Colonic mucosa (tissue), 4 donors: ENCODE data around the gene STAMBPL1. TPM values are rescaled to one million over a fixed set of nuclear protein-coding genes. Genes with fewer than 3 reads are reported as not detected.

Experiments used
- DNase-seq: peaks from one replicate; pipeline ENCODE4 v3.0.0-alpha.2; 2020
- H3K27ac ChIP-seq: fragments of 200-600 bp; one replicate; pipeline ENCODE4 v1.8.0; 2021
- H3K27me3 ChIP-seq: fragments of 200-600 bp; one replicate; pipeline ENCODE4 v1.8.0; 2021
- H3K36me3 ChIP-seq: fragments of 200-600 bp; one replicate; pipeline ENCODE4 v1.8.0; 2021
- H3K4me1 ChIP-seq: fragments of 200-600 bp; one replicate; pipeline ENCODE4 v1.8.0; 2021; ENCODE audit warnings: mild to moderate bottlenecking
- H3K4me3 ChIP-seq: fragments of 200-600 bp; one replicate; pipeline ENCODE4 v1.8.0; 2021
- H3K9ac ChIP-seq, 2 donors: one replicate each; pipeline ENCODE4 v1.7.0; 2013; ENCODE audit warnings: control low read depth in 2 of 2, low read depth in 2 of 2, low read length in 2 of 2
- H3K9me3 ChIP-seq: fragments of 200-600 bp; one replicate; pipeline ENCODE4 v1.8.0; 2021
- CTCF ChIP-seq: fragments of 200-600 bp; IDR thresholded peaks from one replicate; pipeline ENCODE4 v1.8.0; 2022; ENCODE audit warnings: antibody characterized with exemption, mild to moderate bottlenecking
- intact Hi-C: fragments of 100-400 bp; cut with DNase I; formaldehyde crosslinking; loops from one replicate; pipeline ENCODE4 v1.14.1; 2022
- total RNA-seq, 2 donors: library from RNA; stranded (reverse); fragmentation: NEBNext Ultra II Directional in 1 of 2; extraction: Animal tissue kit (Norgen Biotek cat#: 25700) in 1 of 2; gene quantifications; one replicate each; pipeline ENCODE4 v1.2.1, GENCODE V29; 2021
- donor health status: healthy.
- donor health status: DM: no; HTN: no; CAD: no.
- donor health status: DM: no; HTN: no; CAD: no.

The STAMBPL1 gene
- total RNA-seq, 2 donors from 2014 or later = 16.3 to 20.4 TPM

- no peak overlapping the region for H3K27ac ChIP-seq
- no peak for DNase-seq
- H3K4me1 ChIP-seq = no peaks in the 10 kb centered on the region
- no peaks in the 10 kb centered on the region for H3K36me3 ChIP-seq
- H3K9me3 ChIP-seq = no peaks in the 10 kb centered on the region
- H3K27me3 ChIP-seq = no peaks in the 10 kb centered on the region
- no peak overlapping the region for H3K9ac ChIP-seq
- H3K4me3 ChIP-seq = no peak overlapping the region
- intact Hi-C loops = no loop called here
- no peak for TF ChIP-seq CTCF
These were observed 28.1 kb downstream of the STAMBPL1 start for GRCh38 chr10:88908194-88908593.

- no peak overlapping the region for H3K9ac ChIP-seq
- no peaks in the 10 kb centered on the region for H3K4me1 ChIP-seq
- no peak for DNase-seq
- no peaks in the 10 kb centered on the region for H3K9me3 ChIP-seq
- no peaks in the 10 kb centered on the region for H3K27me3 ChIP-seq
- intact Hi-C loops = no loop called here
- no peak for TF ChIP-seq CTCF
- no peak overlapping the region for H3K27ac ChIP-seq
- no peaks in the 10 kb centered on the region for H3K36me3 ChIP-seq
- no peak overlapping the region for H3K4me3 ChIP-seq
These were observed 31.1 kb downstream of the STAMBPL1 start for GRCh38 chr10:88911116-88911515.

DNA sequence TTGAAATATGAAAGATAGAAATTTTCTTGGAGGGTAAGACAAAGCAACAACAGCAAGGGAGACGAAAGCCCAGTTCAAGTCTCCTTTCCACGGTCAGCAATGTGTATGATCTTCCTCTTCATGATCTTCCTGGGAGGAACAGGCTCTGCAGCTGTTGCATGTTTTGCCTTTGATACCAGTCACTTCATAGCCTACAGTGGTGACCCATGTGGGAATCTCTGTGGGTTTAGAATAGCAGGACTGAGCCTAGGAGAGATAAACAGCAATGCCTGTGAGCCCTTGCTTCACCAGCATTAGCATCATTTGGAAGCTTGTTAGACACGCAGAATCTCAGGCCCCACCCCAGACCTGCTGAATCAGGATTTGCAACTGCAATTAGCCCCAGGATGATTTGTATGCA, 31.8 kb downstream of the STAMBPL1 start:
- intact Hi-C loops = no loop called here

DNA sequence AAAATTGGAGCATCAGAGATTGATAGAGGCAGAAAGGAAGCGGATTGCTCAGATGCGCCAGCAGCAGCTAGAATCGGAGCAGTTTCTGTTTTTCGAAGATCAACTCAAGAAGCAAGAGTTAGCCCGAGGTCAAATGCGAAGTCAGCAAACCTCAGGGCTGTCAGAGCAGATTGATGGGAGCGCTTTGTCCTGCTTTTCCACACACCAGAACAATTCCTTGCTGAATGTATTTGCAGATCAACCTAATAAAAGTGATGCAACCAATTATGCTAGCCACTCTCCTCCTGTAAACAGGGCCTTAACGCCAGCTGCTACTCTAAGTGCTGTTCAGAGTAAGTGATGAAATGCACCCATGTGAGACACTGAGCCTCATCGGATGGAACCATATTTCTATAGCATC, 33.1 kb downstream of the STAMBPL1 start:
- intact Hi-C loops = no loop called here
- Histone ChIP-seq H3K9ac (no peak overlapping the region), H3K27me3 (no peaks in the 10 kb centered on the region), H3K36me3 (no peaks in the 10 kb centered on the region), H3K4me3 (no peak overlapping the region), H3K27ac (no peak overlapping the region), H3K9me3 (no peaks in the 10 kb centered on the region), H3K4me1 (no peaks in the 10 kb centered on the region)
- TF ChIP-seq CTCF = no peak
- no peak for DNase-seq

More for the DNA sequence above, 31.8 kb downstream of the STAMBPL1 start:
- no peaks in the 10 kb centered on the region for H3K36me3 ChIP-seq
- no peak overlapping the region for H3K9ac ChIP-seq
- TF ChIP-seq CTCF = no peak
- H3K4me1 ChIP-seq = no peaks in the 10 kb centered on the region
- H3K4me3 ChIP-seq = no peak overlapping the region
- H3K27ac ChIP-seq = no peak overlapping the region
- H3K9me3 ChIP-seq = no peaks in the 10 kb centered on the region
- H3K27me3 ChIP-seq = no peaks in the 10 kb centered on the region
- DNase-seq = no peak

GRCh38 chr10:88913788-88914187, 33.7 kb downstream of the STAMBPL1 start:
- Histone ChIP-seq H3K36me3 (no peaks in the 10 kb centered on the region), H3K9me3 (no peaks in the 10 kb centered on the region), H3K27me3 (no peaks in the 10 kb centered on the region), H3K9ac (no peak overlapping the region), H3K4me1 (no peaks in the 10 kb centered on the region), H3K27ac (no peak overlapping the region), H3K4me3 (no peak overlapping the region)
- DNase-seq = no peak
- intact Hi-C loops = no loop called here
- TF ChIP-seq CTCF = no peak

- Histone ChIP-seq H3K4me1 (no peaks in the 10 kb centered on the region), H3K36me3 (no peaks in the 10 kb centered on the region), H3K9me3 (no peaks in the 10 kb centered on the region), H3K4me3 (no peak overlapping the region), H3K27ac (no peak overlapping the region), H3K27me3 (no peaks in the 10 kb centered on the region), H3K9ac (no peak overlapping the region)
- no peak for TF ChIP-seq CTCF
- DNase-seq = no peak
- intact Hi-C loops = no loop called here
These were observed 35.7 kb downstream of the STAMBPL1 start for GRCh38 chr10:88915781-88916180.
